ENCODE results near the gene LDLRAP1. TPM values are rescaled to one million over a fixed set of nuclear protein-coding genes. Genes with fewer than 3 reads are reported as not detected.

LDLRAP1 gene
- total and polyA plus RNA-seq, 11 donors, result 9.0 to 17.4 (median 13.3) TPM

DNA sequence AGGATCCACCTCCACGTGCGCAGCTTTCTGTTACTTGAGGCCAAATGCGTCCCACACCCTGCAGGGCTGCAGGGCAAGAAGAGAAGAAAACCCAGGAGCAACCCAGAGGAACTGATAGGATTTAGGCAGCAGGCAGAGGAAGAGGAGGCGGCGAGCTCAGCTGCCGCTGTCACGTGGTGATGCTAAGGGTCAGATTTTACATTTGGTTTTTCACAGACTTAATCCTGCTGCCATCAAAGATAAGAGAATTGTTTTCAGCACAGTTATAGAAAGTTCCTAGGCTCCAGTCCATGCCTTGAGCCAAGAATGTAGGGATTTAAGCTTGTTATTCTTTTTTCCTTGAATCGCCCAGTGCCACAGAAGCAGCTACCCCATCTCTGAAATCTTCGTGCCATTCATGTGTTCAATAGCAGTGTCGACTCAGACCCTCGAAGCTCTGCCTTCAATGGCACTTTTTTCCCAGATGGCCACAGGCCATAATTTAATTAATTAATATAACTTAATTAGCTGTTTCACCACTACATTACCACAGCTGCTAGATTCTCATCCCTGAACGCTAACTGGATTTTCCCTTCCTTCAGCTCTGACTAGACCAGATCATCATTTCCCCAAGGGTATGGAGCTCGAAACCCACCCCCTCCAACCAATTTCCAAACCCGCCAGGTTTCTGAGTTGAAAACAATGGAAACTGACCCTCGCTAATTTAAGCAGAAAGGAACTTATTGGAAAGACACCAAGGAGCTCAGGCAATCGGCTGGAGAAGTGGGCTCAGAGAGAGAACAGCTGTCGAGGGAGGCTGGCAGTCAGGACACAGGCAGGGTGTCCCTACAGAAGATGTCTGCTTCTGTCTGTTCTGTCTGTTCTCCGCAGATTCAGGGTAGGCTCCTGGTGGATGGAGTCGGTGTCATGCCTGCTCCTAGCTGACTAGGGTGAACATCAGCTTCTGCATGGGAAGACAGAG is 36.2 kb downstream of the LDLRAP1 start:
- no peak for TF ChIP-seq POLR2A (IDR thresholded peaks at IDR 0.05)
- TF ChIP-seq, protein P1, sequence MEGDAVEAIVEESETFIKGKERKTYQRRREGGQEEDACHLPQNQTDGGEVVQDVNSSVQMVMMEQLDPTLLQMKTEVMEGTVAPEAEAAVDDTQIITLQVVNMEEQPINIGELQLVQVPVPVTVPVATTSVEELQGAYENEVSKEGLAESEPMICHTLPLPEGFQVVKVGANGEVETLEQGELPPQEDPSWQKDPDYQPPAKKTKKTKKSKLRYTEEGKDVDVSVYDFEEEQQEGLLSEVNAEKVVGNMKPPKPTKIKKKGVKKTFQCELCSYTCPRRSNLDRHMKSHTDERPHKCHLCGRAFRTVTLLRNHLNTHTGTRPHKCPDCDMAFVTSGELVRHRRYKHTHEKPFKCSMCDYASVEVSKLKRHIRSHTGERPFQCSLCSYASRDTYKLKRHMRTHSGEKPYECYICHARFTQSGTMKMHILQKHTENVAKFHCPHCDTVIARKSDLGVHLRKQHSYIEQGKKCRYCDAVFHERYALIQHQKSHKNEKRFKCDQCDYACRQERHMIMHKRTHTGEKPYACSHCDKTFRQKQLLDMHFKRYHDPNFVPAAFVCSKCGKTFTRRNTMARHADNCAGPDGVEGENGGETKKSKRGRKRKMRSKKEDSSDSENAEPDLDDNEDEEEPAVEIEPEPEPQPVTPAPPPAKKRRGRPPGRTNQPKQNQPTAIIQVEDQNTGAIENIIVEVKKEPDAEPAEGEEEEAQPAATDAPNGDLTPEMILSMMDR (IDR thresholded peaks at IDR 0.05), result no peak
- H3K36me3 ChIP-seq, result no peaks in the 10 kb centered on the region
- H3K27me3 ChIP-seq, result no peaks in the 10 kb centered on the region
- 73 to 83% (median 78%) methylated on average over 19 of the region's 19 CpGs for WGBS, 4 donors
- DNase-seq (no peak), ATAC-seq (no peak)
- no peak overlapping the region for H3K4me3 ChIP-seq
- intact Hi-C loops (cut with DNase I), result no loop called here
- no peaks in the 10 kb centered on the region for H3K9me3 ChIP-seq
- H3K27ac ChIP-seq, result no peak overlapping the region
- peaks cover 0 to 8% (median 0%) of the 10 kb centered on the region in 12 donors for H3K4me1 ChIP-seq

DNA sequence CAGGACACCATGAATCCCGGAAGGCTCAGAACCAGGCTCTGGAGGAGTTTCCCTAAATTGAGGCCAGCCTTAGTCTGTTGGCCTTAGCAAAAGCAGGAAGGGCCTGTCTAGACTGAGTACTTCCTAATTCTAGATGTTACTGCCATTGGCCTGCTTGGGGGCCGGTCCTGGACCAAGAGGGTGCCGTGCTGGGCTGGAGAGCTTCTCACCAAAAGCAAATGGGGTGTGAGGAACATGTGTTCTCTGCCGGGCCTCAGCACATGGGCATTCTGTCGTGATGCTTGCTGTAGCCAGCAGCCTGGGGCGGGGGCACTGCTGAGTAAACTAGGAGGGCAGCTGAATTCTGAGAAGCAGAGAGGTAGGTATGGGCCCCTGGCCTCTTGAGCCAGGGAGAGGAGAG is 37.5 kb downstream of the LDLRAP1 start:
- intact Hi-C loops (cut with DNase I), result no loop called here
- WGBS, 4 donors, result 73 to 80% (median 75%) methylated on average over 6 of the region's 6 CpGs
- Histone ChIP-seq H3K27ac (no peak overlapping the region), H3K27me3 (no peaks in the 10 kb centered on the region), H3K4me3 (no peak overlapping the region), H3K36me3 (no peaks in the 10 kb centered on the region), H3K9me3 (no peaks in the 10 kb centered on the region), H3K4me1 (peaks cover 0 to 8% (median 0%) of the 10 kb centered on the region in 12 donors)
- TF ChIP-seq, protein P1 (IDR thresholded peaks at IDR 0.05), result no peak
- no peak for TF ChIP-seq POLR2A (IDR thresholded peaks at IDR 0.05)
- ATAC-seq (peak in 2 of 4 donors; percentile 12 to 17), DNase-seq (no peak)

DNA sequence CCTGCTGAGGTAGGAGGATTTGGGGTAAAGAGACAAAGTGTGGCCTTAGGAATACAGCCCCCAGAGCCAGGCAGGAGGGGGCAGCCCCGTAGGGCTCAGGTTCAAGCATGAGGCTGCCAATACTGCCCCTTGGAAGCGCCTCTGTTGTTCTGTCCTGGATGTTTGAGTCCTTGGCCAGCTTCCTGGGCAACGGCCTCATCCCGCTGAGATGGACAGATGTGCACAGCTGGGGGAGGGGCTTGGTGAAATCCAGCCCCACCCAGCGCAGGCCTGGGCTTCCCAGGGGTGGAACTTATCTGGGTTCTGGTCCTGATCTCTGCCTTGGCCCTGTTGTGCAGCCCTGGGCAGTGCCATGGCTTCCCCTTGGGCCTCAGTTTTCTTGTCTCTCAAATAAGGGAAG is 38.4 kb downstream of the LDLRAP1 start:
- no peak overlapping the region for H3K4me3 ChIP-seq
- intact Hi-C loops (cut with DNase I), result no loop called here
- H3K27me3 ChIP-seq, result no peaks in the 10 kb centered on the region
- TF ChIP-seq, protein P1 (IDR thresholded peaks at IDR 0.05), result no peak
- TF ChIP-seq POLR2A (IDR thresholded peaks at IDR 0.05), result no peak
- no peaks in the 10 kb centered on the region for H3K36me3 ChIP-seq
- DNase-seq (no peak), ATAC-seq (peak in 2 of 4 donors; percentile 29 to 44)
- H3K4me1 ChIP-seq, result peaks cover 0 to 8% (median 0%) of the 10 kb centered on the region in 12 donors
- H3K9me3 ChIP-seq, result no peaks in the 10 kb centered on the region
- no peak overlapping the region for H3K27ac ChIP-seq
- WGBS, 4 donors, result 77 to 87% (median 78%) methylated on average over 4 to 5 of the region's 5 CpGs

- Histone ChIP-seq H3K9me3 (no peaks in the 10 kb centered on the region), H3K4me1 (peaks cover 0 to 8% (median 0%) of the 10 kb centered on the region in 12 donors), H3K27me3 (no peaks in the 10 kb centered on the region), H3K36me3 (no peaks in the 10 kb centered on the region), H3K4me3 (no peak overlapping the region), H3K27ac (no peak overlapping the region)
- DNase-seq, result no peak
- intact Hi-C loops (cut with DNase I), result no loop called here
- TF ChIP-seq, protein P1 (IDR thresholded peaks at IDR 0.05), result no peak
- no peak for TF ChIP-seq POLR2A (IDR thresholded peaks at IDR 0.05)
- 73 to 81% (median 79%) methylated on average over 13 to 14 of the region's 14 CpGs for WGBS, 4 donors
- ATAC-seq, result no peak
Observed at GRCh38 chr1:25583519-25584370, 40.3 kb downstream of the LDLRAP1 start.

Data from heart left ventricle (tissue), 16 donors.